HG02588 (cell line): ENCODE results near the gene AIRE.

Experiments used
- ATAC-seq: cut with Tn5 transposase; IDR thresholded peaks from one replicate; pipeline ENCODE4 v1.9.1; 2021; ENCODE audit warnings: mild to moderate bottlenecking, moderate library complexity; ENCODE audit not compliant: unreplicated experiment

AIRE gene

DNA sequence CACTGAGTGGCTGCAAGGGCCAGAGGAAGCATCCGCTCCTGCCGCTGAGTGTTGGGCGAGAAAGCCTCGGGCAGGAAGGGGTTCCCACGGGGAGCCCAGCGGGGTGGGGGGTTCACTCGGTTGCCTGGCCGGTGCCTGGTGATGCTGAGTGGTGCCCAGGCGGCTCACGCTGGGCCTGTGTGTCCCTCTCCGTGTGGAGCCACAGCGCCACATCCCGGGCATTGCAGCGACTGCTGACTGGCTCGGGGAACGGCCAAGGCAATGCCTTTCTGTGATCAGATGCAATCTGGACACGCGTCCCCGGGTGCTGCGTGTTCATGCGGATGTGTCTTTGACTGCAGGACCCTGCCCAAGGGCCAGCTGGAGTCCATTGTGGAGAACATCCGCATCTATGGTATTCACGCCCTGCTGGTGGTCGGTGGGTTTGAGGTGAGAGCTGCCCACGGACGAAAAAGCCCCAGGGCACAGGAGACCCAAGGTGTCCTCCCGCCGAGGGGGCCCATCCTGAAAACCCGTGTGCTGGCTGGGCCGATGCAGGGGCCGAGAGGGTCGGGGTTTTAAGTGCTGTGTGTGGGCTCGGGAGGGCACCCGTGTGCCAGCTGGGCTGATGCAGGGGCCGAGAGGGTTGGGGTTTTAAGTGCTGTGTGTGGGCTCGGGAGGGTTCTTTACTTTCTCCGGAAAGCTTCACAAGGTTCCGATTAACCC, 37.1 kb downstream of the AIRE start:
- ATAC-seq, result no peak

DNA sequence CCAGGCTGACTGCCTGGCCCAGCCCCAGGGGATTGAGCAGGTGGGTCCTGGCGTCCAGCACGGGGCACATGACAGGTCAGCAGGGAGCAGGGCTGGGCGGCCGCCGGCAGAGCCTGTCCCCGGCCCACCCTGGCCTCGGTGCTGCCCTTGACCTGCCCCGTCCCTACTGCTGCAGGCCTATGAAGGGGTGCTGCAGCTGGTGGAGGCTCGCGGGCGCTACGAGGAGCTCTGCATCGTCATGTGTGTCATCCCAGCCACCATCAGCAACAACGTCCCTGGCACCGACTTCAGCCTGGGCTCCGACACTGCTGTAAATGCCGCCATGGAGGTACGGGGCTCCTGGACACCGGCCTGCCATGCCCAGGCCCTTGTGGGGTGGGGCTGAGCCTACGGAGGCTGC, 37.9 kb downstream of the AIRE start:
- no peak for ATAC-seq

- no peak for ATAC-seq
Observed at GRCh38 chr21:44324106-44324853, 38.6 kb downstream of the AIRE start.

GRCh38 chr21:44324854-44325107, 39.1 kb downstream of the AIRE start:
- no peak for ATAC-seq

DNA sequence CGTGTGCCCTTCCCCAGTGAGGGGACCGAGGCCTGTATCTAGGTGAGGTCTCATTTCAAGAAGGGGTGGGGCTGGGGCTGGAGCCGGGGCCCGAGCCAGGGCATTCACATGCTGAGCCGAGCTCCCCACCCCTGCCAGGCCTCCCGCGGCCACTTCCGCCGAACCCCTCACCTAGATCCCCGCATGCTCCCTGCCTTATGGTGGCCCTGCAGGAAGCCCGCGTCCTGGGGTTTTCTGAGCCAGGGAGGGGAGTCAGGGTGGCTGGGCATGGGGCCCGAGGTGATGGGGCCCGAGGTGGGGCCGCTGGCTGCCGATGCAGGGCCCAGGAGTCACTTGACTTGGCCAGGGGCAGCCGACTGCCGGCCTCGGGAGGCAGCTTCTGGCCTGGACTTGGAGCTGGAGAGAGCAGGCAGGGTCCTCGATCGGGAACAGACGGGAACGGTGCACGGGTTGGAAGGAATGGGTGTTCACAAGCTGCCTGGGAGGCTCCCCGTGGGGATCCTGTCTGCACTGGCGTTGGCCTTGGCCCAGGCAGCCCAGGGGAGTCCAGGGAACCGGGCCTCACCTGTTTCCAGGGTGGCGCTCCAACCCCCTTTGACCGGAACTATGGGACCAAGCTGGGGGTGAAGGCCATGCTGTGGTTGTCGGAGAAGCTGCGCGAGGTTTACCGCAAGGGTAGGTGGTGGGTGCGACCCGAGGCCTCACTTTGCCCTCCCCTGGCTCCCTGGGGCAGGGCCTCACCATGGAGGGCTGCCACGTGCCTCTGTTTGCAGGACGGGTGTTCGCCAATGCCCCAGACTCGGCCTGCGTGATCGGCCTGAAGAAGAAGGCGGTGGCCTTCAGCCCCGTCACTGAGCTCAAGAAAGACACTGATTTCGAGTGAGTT, 40.0 kb downstream of the AIRE start:
- no peak for ATAC-seq

DNA sequence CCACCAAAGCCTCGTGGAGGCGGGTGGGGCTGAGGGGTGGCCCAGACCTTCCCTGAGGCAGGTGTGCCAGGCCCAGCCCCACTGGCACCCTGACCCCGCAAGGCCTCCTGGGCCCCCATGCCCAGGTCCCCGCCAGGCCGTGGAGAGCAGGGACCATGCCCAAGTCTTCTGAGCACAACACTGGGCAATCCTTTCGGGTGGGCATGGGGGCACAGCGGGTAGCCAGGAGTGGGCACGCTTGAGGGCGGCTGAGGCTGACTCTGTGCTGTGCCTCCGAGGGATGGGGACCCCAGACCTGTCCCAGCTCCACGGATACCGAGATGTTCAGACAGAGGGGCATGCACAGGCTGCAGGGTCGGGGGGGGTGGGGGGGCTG, 40.6 kb downstream of the AIRE start:
- no peak for ATAC-seq

GRCh38 chr21:44326716-44327602, 41.3 kb downstream of the AIRE start:
- no peak for ATAC-seq

- no peak for ATAC-seq
Observed at GRCh38 chr21:44327603-44327974, 41.9 kb downstream of the AIRE start.

DNA sequence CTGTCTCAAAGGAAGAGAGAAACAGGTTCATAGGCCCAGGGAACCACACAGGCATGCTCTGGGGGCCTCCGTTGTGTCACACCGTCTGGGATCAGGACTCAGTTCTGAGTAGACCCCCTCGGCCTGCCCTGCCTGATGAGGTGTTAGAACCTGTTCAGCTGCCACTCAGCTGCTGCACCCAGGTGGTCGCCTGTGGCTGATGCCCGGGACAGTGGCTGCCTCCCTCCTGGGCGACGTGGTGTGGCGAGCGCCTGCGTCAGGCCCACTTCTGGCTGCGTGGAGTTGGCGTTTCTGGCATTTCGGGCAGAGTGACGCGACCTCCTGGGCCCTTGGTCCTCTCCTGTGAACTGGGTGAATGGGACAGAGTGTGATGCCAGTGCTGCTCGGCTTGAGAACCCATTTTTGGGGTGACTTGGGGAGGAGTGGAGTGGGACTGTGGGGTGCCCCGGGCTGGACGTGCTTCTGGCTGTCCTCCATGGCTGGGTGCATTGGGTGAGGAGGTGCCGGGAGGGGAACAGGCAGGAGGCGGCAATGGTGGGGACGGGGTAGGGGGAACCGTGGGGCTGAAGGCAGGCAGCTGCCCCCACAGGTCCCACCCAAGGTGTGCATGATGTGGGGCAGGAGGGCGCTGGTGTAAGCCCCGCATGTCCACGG, 42.7 kb downstream of the AIRE start:
- no peak for ATAC-seq

DNA sequence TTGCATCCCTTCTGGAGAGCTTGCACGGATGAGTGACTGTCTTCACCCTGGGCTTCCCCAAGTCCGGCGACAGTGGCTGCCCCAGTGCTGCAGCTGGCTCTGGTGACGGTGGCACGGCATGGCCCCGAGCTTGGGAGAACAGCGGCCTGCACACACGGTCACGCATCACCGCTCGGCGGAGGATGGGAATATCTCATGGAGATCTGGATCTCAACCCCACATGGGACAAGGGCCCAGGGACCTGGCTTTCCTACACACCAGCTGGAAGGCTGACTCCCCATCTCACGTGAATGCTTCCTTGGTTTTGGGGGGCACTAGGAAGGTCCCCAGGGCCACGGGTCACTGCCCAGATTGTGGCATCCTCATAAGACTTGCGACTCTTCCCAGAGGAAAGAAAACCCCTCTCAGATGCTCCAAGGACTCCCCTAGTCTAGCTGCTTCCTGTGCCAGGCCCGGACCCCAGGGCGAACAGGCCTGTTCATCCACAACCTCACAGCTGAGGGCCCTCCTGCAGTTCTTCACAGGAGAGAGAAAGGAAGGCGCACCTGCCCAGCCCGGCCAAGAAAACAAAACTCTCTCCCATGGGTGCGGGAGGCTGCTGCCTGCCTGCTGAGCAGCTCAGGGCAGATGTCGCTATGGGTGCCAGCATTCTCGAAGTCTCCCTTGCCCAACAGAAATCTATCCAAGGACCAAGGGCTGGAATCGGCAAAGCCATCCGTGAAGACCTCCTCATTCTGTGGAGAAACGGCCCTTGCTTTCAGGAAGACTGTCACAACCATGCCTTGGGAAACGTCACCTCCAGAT, 43.6 kb downstream of the AIRE start:
- ATAC-seq, result no peak

DNA sequence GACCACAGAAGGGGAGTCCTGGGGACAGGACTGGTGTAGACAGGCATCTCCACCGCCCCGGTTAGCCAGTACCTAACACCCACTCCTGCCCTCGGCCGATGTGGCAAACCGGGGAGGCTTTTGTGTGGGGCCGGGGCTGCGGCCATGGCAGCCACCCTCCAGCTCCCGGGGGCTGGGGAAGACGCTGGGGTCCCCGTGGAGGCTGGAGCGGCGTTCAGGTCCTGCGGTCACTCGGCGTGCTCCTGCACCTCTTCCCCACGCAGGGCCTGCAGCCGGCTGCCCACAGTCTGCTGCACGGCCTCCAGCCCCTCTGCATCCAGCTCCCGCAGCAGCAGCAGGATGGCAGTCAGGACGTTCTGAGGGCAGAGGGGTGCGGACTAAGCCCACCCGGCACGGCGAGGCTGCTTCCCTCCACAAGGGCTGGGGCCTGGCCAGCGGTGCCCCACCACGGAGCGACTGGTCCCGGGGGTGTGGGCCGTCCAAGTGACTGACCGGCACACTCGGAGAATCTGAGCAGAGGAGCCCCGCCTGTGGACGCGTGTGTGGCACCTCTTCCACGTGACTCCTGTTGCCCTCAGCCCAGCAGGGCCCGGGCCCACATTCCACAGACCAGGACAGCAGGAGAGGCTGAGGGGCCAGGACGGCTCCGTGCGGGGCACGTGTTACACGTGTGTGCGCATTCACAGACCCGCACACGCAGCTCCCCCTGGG, 44.5 kb downstream of the AIRE start:
- ATAC-seq, result no peak

DNA sequence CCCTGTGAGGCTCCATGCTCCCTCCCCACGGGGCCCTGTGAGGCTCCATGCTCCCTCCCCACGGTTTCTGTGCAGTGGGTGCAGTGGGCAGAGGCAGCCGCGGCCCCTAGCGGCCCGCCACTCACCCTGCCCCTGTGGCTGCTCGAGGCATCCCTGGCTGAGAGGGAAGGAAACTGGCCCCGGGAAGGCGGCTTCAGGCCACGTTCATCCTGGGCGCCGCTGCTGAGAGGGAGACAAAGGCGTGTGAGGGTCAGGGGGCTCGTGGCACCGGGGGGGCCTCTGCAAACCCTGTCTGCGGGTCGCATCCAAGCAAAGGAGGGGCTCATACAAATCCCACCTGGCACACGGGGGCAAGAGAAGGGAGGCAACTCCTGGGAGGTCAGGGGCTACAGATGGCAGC, 45.0 kb downstream of the AIRE start:
- ATAC-seq, result no peak

- no peak for ATAC-seq
Observed at GRCh38 chr21:44331209-44331608, 45.5 kb downstream of the AIRE start.

- ATAC-seq, result no peak
Observed at GRCh38 chr21:44331650-44332307, 46.1 kb downstream of the AIRE start.

DNA sequence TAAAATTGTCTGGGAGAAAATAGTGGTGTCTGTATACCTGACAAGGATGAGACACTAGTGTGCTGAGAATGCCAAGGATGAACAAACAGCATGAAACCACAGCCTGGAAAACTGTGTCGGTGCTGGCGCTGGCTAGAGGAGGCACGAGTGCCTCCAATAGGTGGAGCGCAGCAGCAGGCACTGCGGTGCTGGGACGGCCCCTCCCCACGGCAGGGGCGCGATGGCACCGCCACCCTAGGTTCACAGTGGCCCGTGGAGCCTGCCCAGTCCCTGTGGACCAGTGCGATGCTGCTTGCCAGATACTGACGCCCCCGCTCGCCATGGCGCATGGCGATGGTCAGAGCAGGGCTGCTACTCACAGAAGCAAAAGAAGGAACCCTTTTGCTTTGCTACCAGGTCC, 46.7 kb downstream of the AIRE start:
- ATAC-seq, result no peak

DNA sequence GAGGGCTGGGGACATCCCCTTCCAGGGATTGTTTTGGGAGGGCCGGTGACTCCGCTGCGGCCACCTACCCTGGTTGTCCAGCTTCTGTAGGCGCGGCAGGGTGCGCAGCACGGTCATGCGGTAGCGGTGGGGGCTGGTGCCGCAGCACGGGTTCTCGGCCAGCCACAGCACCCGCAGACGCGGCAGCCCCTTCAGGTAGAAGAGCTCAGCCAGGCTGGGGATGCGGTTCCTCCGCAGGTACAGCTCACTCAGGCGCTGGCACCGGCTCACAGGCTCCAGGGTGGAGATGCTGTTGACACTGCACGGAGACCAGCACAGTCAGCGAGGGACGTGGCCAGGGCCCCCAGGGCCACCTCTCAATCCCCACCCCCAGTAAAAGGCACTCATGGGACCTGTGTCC, 47.3 kb downstream of the AIRE start:
- ATAC-seq, result no peak

DNA sequence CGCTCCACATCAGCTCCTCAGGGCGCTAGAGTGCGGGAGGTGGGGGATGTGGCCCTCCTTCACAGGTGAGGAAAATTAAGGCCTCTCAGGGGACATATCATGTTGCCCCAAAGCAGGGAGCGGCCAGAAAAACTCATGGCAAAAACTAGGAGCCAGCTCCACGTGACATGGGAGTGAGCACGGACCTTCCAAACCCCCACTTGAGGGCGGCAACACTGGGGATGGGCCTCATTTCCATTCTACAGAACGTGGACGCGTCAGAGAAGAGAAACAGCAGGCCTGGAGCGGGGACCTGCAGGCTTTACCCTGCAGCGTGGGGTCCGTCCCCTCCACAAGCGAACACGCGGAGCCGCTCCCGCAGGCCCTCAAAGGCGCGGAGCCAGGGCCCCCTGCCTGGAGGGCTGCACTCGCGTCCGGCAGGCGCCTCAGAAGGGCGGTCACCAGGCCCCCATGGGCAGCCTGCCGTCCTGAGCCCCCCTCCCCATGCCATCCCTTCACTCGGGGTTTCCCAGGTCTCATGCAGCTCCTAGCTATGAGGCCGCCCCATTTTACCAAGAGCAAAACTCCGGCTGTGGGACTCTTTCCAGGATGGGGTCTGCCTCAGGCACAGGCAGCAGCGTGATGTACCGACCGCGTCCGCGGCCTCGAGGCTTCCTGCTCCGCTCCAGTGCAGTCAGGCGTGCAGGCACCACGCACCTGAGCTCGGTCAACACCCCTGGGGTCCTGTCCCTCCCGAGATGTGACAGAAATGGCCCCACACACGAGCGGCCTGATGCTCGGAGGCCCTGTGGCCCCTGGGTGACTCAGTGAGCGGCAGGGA, 48.0 kb downstream of the AIRE start:
- no peak for ATAC-seq
